Muscle layer of colon (tissue), 2 donors: Measurements from ENCODE around the gene GFI1.

ENCODE experiments used
- H3K27ac ChIP-seq: one replicate; pipeline ENCODE4 v1.7.0; 2013; ENCODE audit warnings: low read depth, mild to moderate bottlenecking, low read length, moderate library complexity
- H3K27me3 ChIP-seq, 2 donors: one replicate each; pipeline ENCODE4 v1.7.0; 2013; ENCODE audit warnings: low read length in 2 of 2, mild to moderate bottlenecking in 2 of 2; ENCODE audit not compliant: insufficient read depth in 2 of 2, control insufficient read depth in 1 of 2
- H3K36me3 ChIP-seq: one replicate; pipeline ENCODE4 v1.7.0; 2013; ENCODE audit warnings: mild to moderate bottlenecking, low read length; ENCODE audit not compliant: insufficient read depth
- H3K4me1 ChIP-seq: one replicate; pipeline ENCODE4 v1.7.0; 2013; ENCODE audit warnings: mild to moderate bottlenecking, low read length; ENCODE audit not compliant: insufficient read depth
- H3K4me3 ChIP-seq, 2 donors: one replicate each; pipeline ENCODE4 v1.7.0; 2013; ENCODE audit warnings: low read length in 2 of 2, low read depth in 1 of 2, mild to moderate bottlenecking in 1 of 2, moderate library complexity in 1 of 2
- H3K9ac ChIP-seq: one replicate; pipeline ENCODE4 v1.7.0; 2013; ENCODE audit warnings: low read length
- H3K9me3 ChIP-seq: one replicate; pipeline ENCODE4 v1.7.0; 2013; ENCODE audit warnings: mild to moderate bottlenecking, low read length
- donor health status: abdominal sarcoma.
- donor health status: Adenocarcinoma of cecum.

Gene GFI1

GRCh38 chr1:92485381-92486250 lies 1.1 kb downstream of the GFI1 start:
- Histone ChIP-seq H3K27me3 (peaks cover 50 to 62% of the 10 kb centered on the region in 2 donors), H3K9ac (no peak overlapping the region), H3K36me3 (no peaks in the 10 kb centered on the region), H3K27ac (no peak overlapping the region), H3K4me3 (peak overlapping the region; percentile 7 to 50), H3K9me3 (no peaks in the 10 kb centered on the region), H3K4me1 (peaks cover 41% of the 10 kb centered on the region)

- H3K27me3 ChIP-seq, result peaks cover 50 to 70% of the 10 kb centered on the region in 2 donors
- H3K9me3 ChIP-seq, result no peaks in the 10 kb centered on the region
- H3K4me1 ChIP-seq, result peaks cover 41% of the 10 kb centered on the region
- H3K27ac ChIP-seq, result no peak overlapping the region
- H3K36me3 ChIP-seq, result no peaks in the 10 kb centered on the region
- peak overlapping the region; percentile 0 to 50 for H3K4me3 ChIP-seq
- no peak overlapping the region for H3K9ac ChIP-seq
Observed at GRCh38 chr1:92484472-92485380, 2.0 kb downstream of the GFI1 start.

DNA sequence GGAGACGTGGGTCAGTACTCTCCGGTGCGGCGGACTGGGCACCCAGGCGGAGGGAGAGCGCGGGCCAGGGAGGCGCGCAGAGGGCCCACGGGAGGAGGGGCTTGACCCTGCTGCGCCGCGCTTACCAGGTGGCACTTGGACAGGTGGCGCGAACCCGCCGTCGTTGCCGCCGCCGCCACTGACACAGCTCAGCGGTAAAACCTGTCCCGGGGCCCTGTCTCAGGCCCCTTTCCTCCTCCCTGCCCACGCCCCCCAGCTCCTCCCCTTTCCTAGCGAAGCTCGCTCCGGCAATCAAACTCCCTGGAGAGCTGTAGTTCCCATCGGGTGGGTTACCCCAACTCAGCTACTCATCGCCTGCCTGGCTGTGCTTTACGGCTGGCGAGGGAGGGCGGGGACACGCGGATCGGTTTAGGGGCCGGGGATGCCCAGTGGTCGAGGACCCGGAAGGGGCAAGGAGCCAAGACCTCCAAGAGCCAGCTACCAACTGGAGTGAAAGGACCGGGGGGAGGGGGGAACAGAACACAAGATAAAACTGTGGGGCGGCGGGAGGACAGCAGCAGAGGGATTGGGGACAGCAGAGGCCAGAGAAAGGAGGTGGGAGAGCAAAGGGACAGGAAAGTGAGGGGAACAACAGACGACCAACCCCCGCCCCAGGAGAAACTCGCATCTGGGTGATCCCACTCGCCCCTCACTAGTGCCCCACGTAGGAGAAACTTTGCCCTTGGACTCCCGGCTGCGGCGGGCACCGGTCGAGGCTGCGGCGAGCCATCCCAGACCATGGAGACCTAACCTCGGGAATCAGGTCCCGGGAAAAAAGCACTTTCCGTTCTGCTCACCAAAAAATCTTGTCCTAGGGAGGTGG lies 2.9 kb downstream of the GFI1 start:
- Histone ChIP-seq H3K27me3 (peaks cover 50 to 74% of the 10 kb centered on the region in 2 donors), H3K4me3 (peak overlapping the region; percentile 9 to 50), H3K27ac (no peak overlapping the region), H3K36me3 (no peaks in the 10 kb centered on the region), H3K4me1 (peaks cover 41% of the 10 kb centered on the region), H3K9me3 (no peaks in the 10 kb centered on the region), H3K9ac (no peak overlapping the region)

DNA sequence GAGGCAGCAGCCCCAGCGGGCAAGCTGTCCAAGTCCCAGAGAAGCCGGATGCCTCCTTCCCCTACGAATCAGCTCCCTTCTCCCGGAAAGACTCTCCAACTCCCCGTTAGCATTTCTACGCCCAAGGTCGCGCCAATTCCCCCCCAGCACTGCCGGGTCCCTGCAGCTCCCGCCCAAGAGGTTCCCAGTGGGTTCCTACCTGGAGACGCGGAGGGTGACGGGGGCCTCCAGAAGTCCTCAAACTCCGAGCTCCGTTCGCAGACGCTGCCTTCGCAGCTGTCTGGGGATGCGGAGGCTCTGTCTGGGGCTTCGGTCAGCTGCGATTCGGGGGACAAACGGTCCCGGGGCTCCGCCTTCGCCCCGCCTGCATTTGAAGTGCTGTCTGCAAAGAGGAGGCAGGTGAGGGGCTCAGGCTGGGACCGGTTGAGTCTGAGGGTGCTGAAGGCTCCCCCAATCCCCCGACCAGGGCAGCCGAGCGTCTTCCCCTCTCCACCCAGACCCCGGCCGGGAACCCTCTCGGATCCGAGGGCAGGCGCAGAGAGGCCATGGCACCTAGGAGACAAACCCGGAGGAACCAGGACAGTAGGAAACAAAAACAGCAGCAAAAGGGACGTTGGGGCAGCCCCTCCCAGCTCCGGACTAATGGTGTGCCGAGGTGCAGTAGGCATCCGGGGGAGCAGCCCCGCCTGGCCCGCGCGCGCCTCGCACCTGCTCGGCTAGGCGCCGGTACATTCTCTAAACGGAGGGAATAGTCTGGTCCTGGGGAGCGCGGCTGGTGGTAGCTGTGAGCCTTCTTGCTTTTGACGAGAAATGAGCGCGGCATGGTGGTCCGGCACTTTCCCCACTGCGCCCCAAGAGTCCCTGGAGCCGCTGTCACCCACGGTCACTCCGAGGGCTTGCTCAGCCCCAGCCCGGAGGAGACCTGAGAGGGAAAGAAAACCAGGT lies 3.8 kb downstream of the GFI1 start:
- Histone ChIP-seq H3K9ac (no peak overlapping the region), H3K4me3 (peak overlapping the region; percentile 9 to 50), H3K36me3 (no peaks in the 10 kb centered on the region), H3K27me3 (peaks cover 50 to 74% of the 10 kb centered on the region in 2 donors), H3K27ac (no peak overlapping the region), H3K4me1 (peaks cover 41% of the 10 kb centered on the region), H3K9me3 (no peaks in the 10 kb centered on the region)

DNA sequence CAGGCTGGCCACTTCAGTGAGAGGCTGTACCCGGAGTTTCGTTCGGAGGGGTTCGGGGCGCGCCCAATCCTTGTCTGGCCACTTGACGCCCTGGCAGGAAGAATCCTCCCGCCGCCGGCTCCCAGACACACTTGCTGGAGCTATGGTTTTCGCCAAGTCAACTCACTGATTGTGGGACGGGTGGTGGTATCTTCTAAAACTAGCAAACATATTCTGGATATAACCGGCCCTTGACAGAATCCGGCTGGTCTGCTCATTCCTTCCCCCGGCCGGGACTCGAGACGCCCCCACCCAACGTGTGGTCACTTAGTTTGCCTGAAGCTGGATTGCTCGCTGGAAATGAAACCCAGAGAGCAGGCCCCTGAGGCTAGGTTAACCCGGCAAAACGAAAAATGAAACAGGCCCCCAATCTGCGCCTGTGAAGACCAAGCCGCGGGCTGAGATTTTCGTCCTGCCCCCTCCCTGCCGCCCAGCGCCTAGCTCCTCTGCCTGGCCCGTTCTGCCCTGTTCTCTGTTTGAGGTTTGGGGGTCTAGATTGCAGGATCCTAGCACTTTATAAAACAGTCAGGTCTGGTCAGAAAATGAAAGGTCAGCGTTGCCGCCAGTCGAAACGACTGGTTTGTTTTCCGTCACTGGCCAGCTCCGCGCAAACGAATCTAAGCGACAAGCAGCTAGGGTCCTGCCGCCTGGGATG lies 4.6 kb downstream of the GFI1 start:
- H3K27ac ChIP-seq, result no peak overlapping the region
- no peaks in the 10 kb centered on the region for H3K9me3 ChIP-seq
- no peaks in the 10 kb centered on the region for H3K36me3 ChIP-seq
- H3K4me1 ChIP-seq, result peaks cover 41% of the 10 kb centered on the region
- peak overlapping the region; percentile 9 to 50 for H3K4me3 ChIP-seq
- peaks cover 45 to 74% of the 10 kb centered on the region in 2 donors for H3K27me3 ChIP-seq
- no peak overlapping the region for H3K9ac ChIP-seq

DNA sequence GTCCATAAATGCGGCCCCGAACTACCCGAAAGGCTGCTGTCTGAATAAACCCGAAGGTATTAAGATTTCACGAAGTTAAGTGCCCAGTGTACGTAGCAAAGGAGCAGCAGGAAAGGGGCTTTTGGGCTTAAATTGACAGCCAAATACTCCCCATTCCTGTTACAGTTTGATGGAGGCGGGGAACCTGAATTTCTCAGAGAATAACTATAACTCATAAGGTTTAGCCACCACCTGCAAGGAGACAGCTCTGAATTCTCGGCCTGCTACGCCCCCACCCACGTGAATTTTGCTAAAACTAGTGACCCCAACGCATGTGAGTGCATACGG lies 5.2 kb downstream of the GFI1 start:
- Histone ChIP-seq H3K9me3 (no peaks in the 10 kb centered on the region), H3K4me1 (peaks cover 41% of the 10 kb centered on the region), H3K36me3 (no peaks in the 10 kb centered on the region), H3K9ac (no peak overlapping the region), H3K27me3 (peaks cover 45 to 68% of the 10 kb centered on the region in 2 donors), H3K27ac (no peak overlapping the region), H3K4me3 (peak overlapping the region in 1 of 2 donors; percentile 50)

- H3K36me3 ChIP-seq, result no peaks in the 10 kb centered on the region
- peak overlapping the region in 1 of 2 donors; percentile 8 for H3K4me3 ChIP-seq
- H3K4me1 ChIP-seq, result peaks cover 41% of the 10 kb centered on the region
- H3K27ac ChIP-seq, result no peak overlapping the region
- H3K27me3 ChIP-seq, result peaks cover 45 to 66% of the 10 kb centered on the region in 2 donors
- H3K9me3 ChIP-seq, result no peaks in the 10 kb centered on the region
- no peak overlapping the region for H3K9ac ChIP-seq
Observed at GRCh38 chr1:92480813-92481598, 5.7 kb downstream of the GFI1 start.

DNA sequence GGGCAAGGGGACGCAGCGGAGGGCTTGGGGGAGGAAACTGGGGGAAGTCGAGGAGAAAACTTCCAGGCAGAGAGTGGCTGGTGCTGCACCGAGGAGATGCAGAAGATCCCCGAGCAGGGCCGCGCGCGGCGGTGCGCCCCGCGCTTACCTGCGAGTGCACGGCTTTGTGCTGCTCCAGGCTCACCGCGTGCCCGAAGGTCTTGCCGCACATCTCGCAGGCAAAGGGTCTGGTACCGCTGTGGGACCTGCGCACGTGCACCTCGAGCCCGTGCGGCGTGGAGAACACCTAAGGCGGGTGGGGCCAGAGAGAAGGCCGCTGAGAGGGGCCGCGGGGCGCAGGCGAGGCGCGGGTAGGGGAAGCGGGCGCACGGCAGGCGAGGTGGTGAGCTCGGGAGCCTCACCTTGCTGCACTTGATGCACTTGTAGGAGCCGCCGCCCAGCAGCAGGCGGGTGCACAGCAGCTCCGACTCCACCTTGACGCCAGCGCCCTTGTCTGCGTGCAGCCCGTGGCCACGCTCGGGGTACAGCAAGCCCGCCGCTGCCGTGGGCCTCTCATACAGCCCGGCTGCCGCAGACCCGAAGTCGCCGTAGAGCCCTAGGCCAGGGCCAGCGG lies 6.4 kb downstream of the GFI1 start:
- Histone ChIP-seq H3K9me3 (no peaks in the 10 kb centered on the region), H3K36me3 (no peaks in the 10 kb centered on the region), H3K4me3 (no peak overlapping the region), H3K27me3 (peaks cover 45 to 59% of the 10 kb centered on the region in 2 donors), H3K27ac (no peak overlapping the region), H3K9ac (no peak overlapping the region), H3K4me1 (peaks cover 41% of the 10 kb centered on the region)

DNA sequence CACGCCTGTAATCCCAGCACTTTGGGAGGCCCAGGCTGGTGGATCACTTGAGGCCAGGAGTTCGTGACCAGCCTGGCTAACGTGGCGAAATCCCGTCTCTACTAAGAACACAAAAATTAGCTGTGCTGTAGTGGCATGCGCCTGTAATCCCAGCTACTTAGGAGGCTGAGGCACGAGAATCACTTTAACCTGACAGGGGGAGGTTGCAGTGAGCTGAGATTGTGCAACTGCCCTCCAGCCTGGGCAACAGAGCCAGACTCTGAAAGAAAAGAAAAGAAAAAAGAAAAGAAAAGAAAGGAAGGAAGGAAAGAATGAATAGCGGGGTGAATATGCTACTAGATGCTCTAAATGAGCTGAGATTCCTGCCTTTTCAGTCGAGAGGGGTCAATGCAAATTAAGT lies 7.1 kb downstream of the GFI1 start:
- peaks cover 35% of the 10 kb centered on the region for H3K4me1 ChIP-seq
- H3K36me3 ChIP-seq, result no peaks in the 10 kb centered on the region
- no peak overlapping the region for H3K27ac ChIP-seq
- peaks cover 38 to 52% of the 10 kb centered on the region in 2 donors for H3K27me3 ChIP-seq
- H3K9me3 ChIP-seq, result no peaks in the 10 kb centered on the region
- no peak overlapping the region for H3K9ac ChIP-seq
- H3K4me3 ChIP-seq, result no peak overlapping the region
